HepG2 (cell line): ENCODE data around the gene ZNF467. TPM values are rescaled to one million over a fixed set of nuclear protein-coding genes. Genes with fewer than 3 reads are reported as not detected.

ENCODE experiments used
- ATAD3A ChIP-seq: sonication (generic); formaldehyde crosslinking; IDR thresholded peaks from 2 replicates; pipeline ENCODE4 v1.4.0; 2020; ENCODE audit warnings: missing genetic modification reagents
- GATA4 ChIP-seq: sonication (generic); IDR thresholded peaks from 2 replicates; pipeline ENCODE4 v1.6.1; 2016; ENCODE audit warnings: antibody characterized with exemption, low read depth, borderline replicate concordance
- NRL ChIP-seq: sonication (generic); formaldehyde crosslinking; IDR thresholded peaks from 2 replicates; pipeline ENCODE4 v1.5.0; 2020; ENCODE audit warnings: missing genetic modification reagents, mild to moderate bottlenecking, moderate library complexity, borderline replicate concordance
- PAF1 ChIP-seq: IDR thresholded peaks from 2 replicates; pipeline ENCODE4 v1.6.1; 2016; ENCODE audit warnings: missing genetic modification reagents, missing compliant biosample characterization
- PBX3 ChIP-seq: sonication (generic); formaldehyde crosslinking; IDR thresholded peaks from 2 replicates; pipeline ENCODE4 v1.8.1; 2023; ENCODE audit warnings: missing genetic modification reagents, inconsistent platforms, borderline replicate concordance
- PRMT3 ChIP-seq: sonication (generic); formaldehyde crosslinking; IDR thresholded peaks from 2 replicates; pipeline ENCODE4 v1.8.1; 2022; ENCODE audit warnings: low read depth, mild to moderate bottlenecking, moderate library complexity, missing genetic modification reagents, borderline replicate concordance
- SPEN ChIP-seq: sonication (generic); formaldehyde crosslinking; IDR thresholded peaks from 2 replicates; pipeline ENCODE4 v1.5.1; 2020; ENCODE audit warnings: low read depth, mild to moderate bottlenecking, missing genetic modification reagents
- SRSF4 ChIP-seq: fragments of 200-400 bp; formaldehyde crosslinking; IDR thresholded peaks from one replicate; pipeline ENCODE4 v1.6.1; 2018; ENCODE audit warnings: mild to moderate bottlenecking, low read depth, low read length, moderate library complexity; ENCODE audit not compliant: poor library complexity, severe bottlenecking
- TBP ChIP-seq: sonication (generic); formaldehyde crosslinking; IDR thresholded peaks from 2 replicates; pipeline ENCODE4 v1.5.0; 2020; ENCODE audit warnings: missing genetic modification reagents
- ZNF143 ChIP-seq: sonication (generic); formaldehyde crosslinking; IDR thresholded peaks from 2 replicates; pipeline ENCODE4 v1.4.0; 2020; ENCODE audit warnings: missing genetic modification reagents
- ZNF224 ChIP-seq: sonication (generic); formaldehyde crosslinking; IDR thresholded peaks from 2 replicates; pipeline ENCODE4 v1.5.0; 2020; ENCODE audit warnings: mild to moderate bottlenecking, missing genetic modification reagents
- ZNF33A ChIP-seq: sonication (generic); formaldehyde crosslinking; IDR thresholded peaks from 2 replicates; pipeline ENCODE4 v1.5.1; 2020; ENCODE audit warnings: missing genetic modification reagents, mild to moderate bottlenecking, moderate library complexity, borderline replicate concordance
- ZNF431 ChIP-seq: sonication (generic); formaldehyde crosslinking; IDR thresholded peaks from 2 replicates; pipeline ENCODE4 v1.9.0; 2022; ENCODE audit warnings: missing genetic modification reagents, low read depth, mild to moderate bottlenecking, borderline replicate concordance
- ZNF678 ChIP-seq: sonication (generic); formaldehyde crosslinking; IDR thresholded peaks from 2 replicates; pipeline ENCODE4 v1.4.0; 2020; ENCODE audit warnings: mild to moderate bottlenecking, missing genetic modification reagents
- ZNF724P ChIP-seq: sonication (generic); formaldehyde crosslinking; IDR thresholded peaks from 2 replicates; pipeline ENCODE4 v1.8.0; 2022; ENCODE audit warnings: missing genetic modification reagents, borderline replicate concordance
- polyA plus RNA-seq, 8 experiments: library from polyadenylated mRNA; depleted of rRNA in 3 of 8; stranded (reverse) in 7 of 8; unstranded in 1 of 8; fragments of >200 nt; fragmentation: Illumina TruSeq in 4 of 8; extraction: Trizol in 4 of 8; gene quantifications; 2 replicates each; pipeline versions ENCODE4 v1.2.1 to v1.2.3, GENCODE V29; 2011 to 2016; ENCODE audit warnings: low read depth in 4 of 8, missing spikeins in 1 of 8, mixed read lengths in 1 of 8; ENCODE audit not compliant: insufficient read depth in 1 of 8
- total RNA-seq, 5 experiments: library from RNA; depleted of rRNA; stranded (reverse); fragments of >200 nt; fragmentation: Illumina TruSeq; extraction: Trizol; gene quantifications; 2 replicates each; pipeline ENCODE4 v1.2.3, GENCODE V29; 2016; ENCODE audit warnings: low read depth in 1 of 5

ZNF467 gene
- total and polyA plus RNA-seq, 2 of the 13 experiments (the other 11 are each of a cell fraction or from before 2014, with no cell fraction given), result 0.03 TPM; not detected in 1

DNA sequence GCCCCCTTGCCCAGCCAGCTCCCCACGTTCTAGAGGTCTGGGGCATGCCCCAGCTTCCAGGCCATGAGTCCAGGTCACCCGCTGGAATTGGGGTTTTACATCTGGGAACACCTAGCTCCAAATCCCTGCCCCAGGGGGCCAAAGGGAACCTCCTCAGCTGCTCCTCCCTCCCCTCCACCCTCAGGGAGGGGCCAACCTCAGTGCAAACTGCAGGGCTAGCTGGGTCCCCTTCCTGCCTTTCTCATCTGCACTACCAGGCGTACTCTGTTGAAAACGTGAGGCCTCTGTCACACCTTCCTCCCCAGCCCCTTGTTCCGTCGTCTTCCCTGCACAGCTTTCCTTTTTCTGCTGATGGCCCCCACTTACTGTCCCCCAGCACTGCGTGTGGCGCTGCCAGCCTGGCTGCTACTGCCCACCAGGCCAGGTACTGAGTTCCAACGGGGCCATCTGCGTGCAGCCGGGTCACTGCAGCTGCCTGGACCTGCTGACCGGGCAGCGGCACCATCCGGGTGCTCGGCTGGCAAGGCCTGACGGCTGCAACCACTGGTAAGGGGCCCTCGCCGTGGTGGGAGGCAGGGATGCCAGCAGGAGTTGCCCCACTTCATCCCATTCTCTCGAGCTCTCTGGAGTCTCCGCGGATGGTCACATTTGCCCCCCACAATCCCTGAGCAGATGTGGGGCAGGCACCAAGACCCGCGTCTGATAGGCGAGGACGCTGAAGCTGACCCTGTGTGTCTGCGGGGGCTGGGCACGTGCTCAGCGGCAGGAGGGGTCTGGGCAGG is 40.1 kb upstream of the ZNF467 start (continued):
- TF ChIP-seq ZNF724P (CRISPR knock-in tag), result no peak
- no peak for TF ChIP-seq ZNF431 (CRISPR knock-in tag)
- no peak for TF ChIP-seq ZNF678 (CRISPR knock-in tag)
- no peak for TF ChIP-seq ZNF143 (CRISPR knock-in tag)
- TF ChIP-seq TBP (CRISPR knock-in tag), result no peak
- no peak for TF ChIP-seq PRMT3 (CRISPR knock-in tag)
- no peak for TF ChIP-seq PBX3
- no peak for TF ChIP-seq PAF1
- no peak for TF ChIP-seq NRL
- no peak for TF ChIP-seq ZNF224
- TF ChIP-seq ZNF33A (CRISPR knock-in tag), result no peak
- no peak for TF ChIP-seq GATA4
- TF ChIP-seq SPEN (CRISPR knock-in tag), result no peak
- no peak for TF ChIP-seq ATAD3A
- no peak for TF ChIP-seq SRSF4
